ENCODE results near the gene JOSD1.
"Not testable (repeated sequence)": the region's sequence is repeated elsewhere in the genome, so short reads cannot be mapped to it uniquely, and the experiment has no call there.

JOSD1 gene

DNA sequence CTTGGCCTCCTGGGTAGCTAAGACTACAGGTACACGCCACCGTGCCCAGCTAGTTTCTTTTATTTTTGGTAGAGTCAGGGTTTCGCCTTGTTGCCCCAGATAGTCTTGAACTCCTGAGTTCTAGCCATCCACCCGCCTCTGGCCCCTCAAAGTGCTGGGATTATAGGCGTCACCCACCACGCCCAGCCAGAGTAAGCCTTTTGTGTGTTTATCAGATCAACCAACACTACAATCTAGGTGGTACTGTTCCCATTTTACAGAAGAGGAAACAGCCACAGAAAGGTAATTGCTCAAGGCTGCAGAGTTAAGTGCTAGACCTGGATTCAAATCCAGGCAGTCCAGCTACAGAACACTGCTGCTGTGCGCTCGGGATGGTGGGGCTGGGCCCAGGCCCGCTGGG lies 15.8 kb downstream of the JOSD1 start:
- DNase-seq (no peak), ATAC-seq (no peak)

GRCh38 chr22:38681582-38682335 lies 19.0 kb downstream of the JOSD1 start, which contains the start of gene TOMM22:
Gene TOMM22 (plus strand): TSS chr22:38681957. CDS start chr22:38681979, 22 bp downstream.
- peak; percentile 92 for DNase-seq
- peak; percentile 100 for ATAC-seq

DNA sequence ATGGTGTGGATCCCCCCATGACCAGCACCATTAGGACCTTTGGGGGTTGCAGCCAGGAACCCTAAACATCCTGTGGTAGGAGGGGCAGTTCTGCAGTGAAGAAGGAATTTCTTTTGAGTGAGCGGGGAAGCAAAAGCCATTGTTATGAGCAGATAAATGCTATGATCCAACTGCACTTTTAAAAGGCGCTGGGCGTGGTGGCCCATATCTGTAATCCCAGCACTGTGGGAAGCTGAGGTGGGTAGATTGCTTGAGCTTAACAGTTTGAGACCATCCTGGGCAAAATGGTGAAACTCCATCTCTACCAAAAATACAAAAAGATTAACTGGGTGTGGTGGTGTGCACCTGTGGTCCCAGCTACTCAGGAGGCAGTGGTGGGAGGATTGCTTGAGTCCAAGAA lies 24.9 kb downstream of the JOSD1 start:
- no peak for ATAC-seq
- DNase-seq, result no peak

DNA sequence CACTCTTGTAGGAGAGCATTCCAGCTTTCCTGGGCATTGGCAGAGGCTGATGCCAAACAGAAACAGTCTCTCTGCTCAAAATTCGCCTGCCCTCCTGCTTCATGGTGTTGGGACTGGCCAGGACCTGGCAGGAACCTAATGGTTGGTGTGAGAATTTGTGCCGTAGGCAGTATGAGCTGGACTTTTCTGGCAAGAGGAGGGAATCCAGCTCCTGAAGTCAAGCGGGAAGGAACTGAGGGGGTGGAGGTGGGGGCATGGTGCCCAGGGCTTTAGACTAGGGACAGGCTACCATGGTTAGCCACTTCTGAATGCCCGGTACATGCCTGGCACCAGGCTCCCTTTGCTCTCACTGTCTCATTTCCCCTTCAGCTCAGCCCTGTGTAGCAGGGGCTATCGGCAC lies 25.9 kb downstream of the JOSD1 start:
- ATAC-seq, result no peak
- DNase-seq, result no peak

- DNase-seq (peak; percentile 60), ATAC-seq (peak; percentile 50)
These were observed 43.5 kb downstream of the JOSD1 start for GRCh38 chr22:38657045-38657909.

- ATAC-seq, result peak; percentile 91
- peak; percentile 92 for DNase-seq
These were observed 44.3 kb downstream of the JOSD1 start, which contains the start of the genes CBY1 and FAM227A for GRCh38 chr22:38656256-38657044. Gene CBY1 (plus strand): TSS chr22:38656638. CDS start chr22:38668055, 11,417 bp downstream. Gene FAM227A (minus strand): TSS chr22:38656392. CDS start chr22:38650168, 6,224 bp downstream.

DNA sequence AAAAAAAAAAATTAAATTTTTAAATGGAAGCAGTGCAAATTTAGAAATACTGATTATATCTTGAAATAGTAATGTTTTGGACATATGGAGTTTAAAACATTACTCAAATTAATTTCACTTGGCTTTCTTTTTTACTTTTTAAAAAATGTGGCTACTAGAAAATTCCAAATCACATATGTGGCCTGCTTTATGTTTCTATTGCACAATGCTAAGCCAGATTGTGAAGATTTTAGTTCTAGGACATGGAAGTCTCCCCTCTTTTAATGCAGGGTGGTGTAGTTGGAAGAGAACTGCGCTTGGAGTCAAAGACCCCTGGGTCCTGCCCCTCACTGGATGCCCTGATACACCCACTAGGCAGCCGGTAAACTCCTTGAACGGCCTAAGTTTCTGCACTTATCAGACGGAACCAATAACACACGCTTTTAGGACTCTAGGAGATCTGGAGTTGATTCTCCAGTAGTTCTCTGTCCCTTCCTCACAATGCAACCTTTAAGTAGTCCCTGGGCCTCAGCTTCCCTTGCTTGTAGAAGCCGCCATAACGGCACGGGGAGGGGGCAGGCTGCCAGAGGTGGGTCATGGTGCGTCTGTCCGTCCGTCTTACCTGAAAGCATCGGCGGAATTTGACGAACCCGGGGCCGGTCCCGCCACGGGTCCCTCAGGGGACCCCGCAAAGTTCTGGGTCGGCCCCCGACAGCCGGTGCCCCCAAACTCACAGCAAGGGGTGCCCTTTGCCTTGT lies 45.1 kb downstream of the JOSD1 start:
- ATAC-seq, result peak; percentile 6
- DNase-seq, result no peak

DNA sequence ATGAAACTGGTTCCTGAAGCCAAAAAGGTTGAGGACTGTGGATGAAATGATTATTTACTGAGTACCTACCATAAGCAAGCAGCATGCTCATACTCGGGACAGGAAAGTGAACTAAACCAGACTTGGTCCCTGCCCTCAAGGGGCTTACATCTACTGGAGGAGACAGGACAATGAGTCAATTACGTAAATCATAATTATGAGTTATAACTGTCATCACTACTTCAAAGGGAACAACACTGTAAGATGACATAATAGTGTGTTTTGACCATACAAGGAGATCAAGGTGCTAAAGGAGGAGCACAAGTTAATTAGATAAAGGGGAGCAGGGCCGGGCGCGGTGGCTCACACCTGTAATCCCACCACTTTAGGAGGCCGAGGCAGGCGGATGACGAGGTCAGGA lies 47.0 kb downstream of the JOSD1 start:
- DNase-seq (no peak), ATAC-seq (no peak)

GRCh38 chr22:38652859-38653258 lies 47.9 kb downstream of the JOSD1 start:
- ATAC-seq (no peak), DNase-seq (no peak)

DNA sequence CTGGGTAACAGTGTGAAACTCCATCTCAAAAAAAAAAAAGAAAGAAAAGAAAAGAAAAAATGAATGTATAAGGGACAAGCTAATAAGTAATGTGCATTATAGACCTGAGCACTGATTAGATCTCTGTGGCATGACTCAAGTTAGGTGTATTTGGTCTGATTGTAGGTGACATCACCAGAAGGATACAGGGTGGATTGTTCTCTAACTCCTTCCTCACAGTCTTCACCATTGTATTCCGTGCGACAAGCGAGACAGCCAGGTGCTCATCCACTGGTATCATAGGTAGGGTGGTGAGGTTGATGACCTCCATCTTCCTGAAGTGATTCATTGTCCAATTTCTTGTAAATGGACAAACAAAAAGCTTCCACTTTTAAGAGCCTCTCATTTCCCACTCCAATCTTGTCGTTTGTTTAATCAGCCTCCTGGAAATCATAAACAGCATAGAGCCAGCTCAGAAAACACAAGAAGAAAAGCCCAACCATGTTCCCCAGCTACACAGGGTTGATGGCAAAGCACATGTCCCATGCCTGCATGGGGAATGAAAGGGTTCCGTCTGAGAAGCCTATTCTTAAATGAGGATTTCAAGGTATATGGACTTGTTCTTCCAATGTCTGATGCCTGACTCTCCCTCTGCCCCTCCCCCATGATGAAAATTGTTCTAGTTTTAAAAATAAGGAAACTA lies 50.8 kb downstream of the JOSD1 start:
- DNase-seq (no peak), ATAC-seq (no peak)

GRCh38 chr22:38645430-38645829 lies 55.3 kb downstream of the JOSD1 start:
- ATAC-seq (no peak), DNase-seq (no peak)

- DNase-seq, result not testable (repeated sequence)
- ATAC-seq, result peak; percentile 52
These were observed 56.5 kb downstream of the JOSD1 start for GRCh38 chr22:38644245-38644644.

DNA sequence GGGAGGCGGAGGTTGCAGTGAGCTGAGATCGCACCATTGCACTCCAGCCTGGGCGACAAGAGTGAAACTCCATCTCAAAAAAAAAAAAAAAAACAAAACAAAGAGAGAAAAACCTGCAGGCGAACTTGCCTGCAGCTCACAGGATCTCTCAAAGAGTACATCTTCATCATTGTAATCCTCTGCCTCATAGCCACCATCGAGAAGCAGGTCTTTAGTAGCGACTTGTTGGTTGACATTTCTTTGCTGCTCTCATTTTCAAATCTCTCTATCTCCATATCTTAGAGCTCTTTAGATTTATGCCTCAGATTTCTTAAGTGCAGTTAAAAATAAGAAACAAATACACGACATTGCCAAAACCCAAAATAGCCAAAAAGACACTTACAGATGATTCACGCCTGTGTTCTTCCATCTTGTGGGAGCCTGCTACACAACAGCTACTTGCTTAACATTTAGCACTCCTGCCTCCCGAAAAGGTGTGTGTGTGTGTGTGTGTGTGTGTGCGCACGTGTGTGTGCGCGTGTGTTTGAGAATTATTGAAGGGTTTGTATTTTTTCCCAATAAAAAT lies 59.2 kb downstream of the JOSD1 start:
- no peak for ATAC-seq
- no peak for DNase-seq

DNA sequence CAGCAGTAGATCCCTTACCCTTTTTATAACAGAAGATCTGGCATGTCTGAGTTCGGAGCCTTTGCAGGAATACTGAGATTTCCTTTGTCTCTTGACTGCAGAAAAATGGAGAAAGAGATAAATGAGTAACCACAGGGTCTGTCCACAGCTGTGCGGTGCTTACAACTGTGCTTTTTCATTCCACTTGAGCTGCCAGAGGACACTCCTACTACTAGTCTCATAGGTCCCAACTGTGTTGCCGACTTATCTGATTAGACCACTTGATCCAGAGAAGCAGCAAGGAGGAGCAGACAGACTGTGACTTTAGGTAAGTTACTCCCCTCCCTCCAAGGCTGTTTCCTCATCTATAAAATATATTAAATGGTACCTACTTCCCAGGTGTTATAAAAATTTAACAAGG lies 62.0 kb downstream of the JOSD1 start:
- DNase-seq (no peak), ATAC-seq (no peak)

DNA sequence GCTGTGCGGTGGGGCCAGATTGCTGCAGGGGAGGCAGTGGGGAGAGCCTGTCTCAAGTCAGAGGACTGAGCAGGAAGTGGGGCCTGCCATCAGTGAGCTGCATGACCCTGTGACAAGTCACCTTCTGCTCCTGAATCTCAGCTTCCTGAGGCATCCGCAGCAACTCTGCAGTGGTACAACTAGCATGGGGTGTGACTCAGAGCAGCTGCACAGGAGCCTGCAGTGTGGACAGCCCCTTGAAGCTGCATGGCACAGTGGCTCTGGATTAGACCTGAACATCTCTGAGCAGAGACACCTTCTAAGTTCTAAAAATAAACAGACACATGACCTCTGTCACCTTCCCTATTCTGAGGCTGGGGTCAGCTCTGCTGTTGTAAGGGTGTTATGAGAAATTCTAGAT lies 62.5 kb downstream of the JOSD1 start:
- DNase-seq (no peak), ATAC-seq (peak; percentile 23)
